Measurements from ENCODE around the gene LGALS1.
A peak's percentile ranks its signal among the peaks of the same experiment; 100 is the strongest.

Gene LGALS1

GRCh38 chr22:37664249-37665101, 11.0 kb upstream of the LGALS1 start:
- no peak for DNase-seq

GRCh38 chr22:37665487-37665886, 9.9 kb upstream of the LGALS1 start:
- no peak for DNase-seq

- DNase-seq: no peak
Observed at GRCh38 chr22:37669586-37669985, 5.8 kb upstream of the LGALS1 start.

- no peak for DNase-seq
Observed at GRCh38 chr22:37672206-37672919, 3.1 kb upstream of the LGALS1 start.

GRCh38 chr22:37672920-37673455, 2.4 kb upstream of the LGALS1 start:
- DNase-seq: no peak

GRCh38 chr22:37674248-37674647, 1.2 kb upstream of the LGALS1 start:
- DNase-seq: no peak

GRCh38 chr22:37675930-37676735, 697 bp downstream of the LGALS1 start:
- no peak for DNase-seq

GRCh38 chr22:37676736-37677492, 1.5 kb downstream of the LGALS1 start:
- DNase-seq: peak; percentile 31

- DNase-seq: no peak
Observed at GRCh38 chr22:37677493-37677974, 2.1 kb downstream of the LGALS1 start.

- DNase-seq: no peak
Observed at GRCh38 chr22:37678372-37678771, 2.9 kb downstream of the LGALS1 start.

GRCh38 chr22:37679670-37680069, 4.2 kb downstream of the LGALS1 start:
- no peak for DNase-seq

GRCh38 chr22:37680191-37680851, 4.9 kb downstream of the LGALS1 start:
- DNase-seq: no peak

- no peak for DNase-seq
Observed at GRCh38 chr22:37681001-37681424, 5.6 kb downstream of the LGALS1 start.

- DNase-seq: peak; percentile 50
Observed at GRCh38 chr22:37681556-37682049, 6.2 kb downstream of the LGALS1 start.

GRCh38 chr22:37684803-37685615, 9.6 kb downstream of the LGALS1 start:
- DNase-seq: no peak

GRCh38 chr22:37686002-37686982, 10.9 kb downstream of the LGALS1 start, which contains the start of gene NOL12:
Gene NOL12, plus strand, starts transcription at chr22:37686343. Its CDS starts 50 bp downstream, at chr22:37686393.
- DNase-seq: peak; percentile 89

GRCh38 chr22:37690407-37690806, 15.0 kb downstream of the LGALS1 start:
- DNase-seq: no peak

- DNase-seq: no peak
Observed at GRCh38 chr22:37690901-37691504, 15.6 kb downstream of the LGALS1 start.

Measured in NCI-H2171 treated with DMSO at 0.1 percent for 48 hours (cell line).